ENCODE measurements around the gene PAQR3.
A peak's percentile ranks its signal among the peaks of the same experiment; 100 is the strongest.

Gene PAQR3

DNA sequence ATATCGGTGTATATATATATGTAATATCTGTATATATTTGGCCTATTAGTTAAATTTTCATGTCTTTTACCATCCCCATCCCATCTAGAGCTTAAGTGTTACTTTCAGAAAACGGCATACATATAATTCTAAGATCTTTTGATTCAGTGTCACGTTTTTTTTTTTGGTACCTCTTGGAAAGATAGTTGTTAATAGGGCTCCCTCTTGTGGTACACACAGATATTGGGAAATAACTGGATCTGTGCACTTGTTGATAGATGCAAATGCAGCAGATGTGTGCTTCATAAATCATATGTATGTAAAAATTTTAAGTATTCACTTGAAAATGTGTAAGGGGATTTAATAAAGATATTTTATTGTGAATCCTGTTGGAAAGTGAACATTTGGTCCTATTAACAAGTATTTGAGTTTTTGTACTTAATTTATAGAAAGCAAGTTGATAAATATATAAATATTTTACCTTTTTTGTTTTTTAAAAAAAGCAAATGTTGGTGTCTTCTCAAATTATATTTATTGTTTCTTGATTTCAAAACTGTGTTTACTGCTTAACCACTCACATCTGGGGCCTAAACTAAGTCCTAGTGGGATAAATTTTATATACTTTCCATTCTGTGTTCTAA lies 74.7 kb downstream of the PAQR3 start:
- H3K79me1 ChIP-seq (ENCODE audit: low read depth, low read length), result no peaks in the 10 kb centered on the region
- no peak overlapping the region for H4K91ac ChIP-seq (ENCODE audit: low read depth, low read length, poor library complexity)
- H3K4me1 ChIP-seq (ENCODE audit: control insufficient read depth in 2 of 2, insufficient read depth in 1 of 2, low read depth in 1 of 2, low read length in 2 of 2), result no peaks in the 10 kb centered on the region
- no peak overlapping the region for H2BK15ac ChIP-seq (ENCODE audit: low read length)
- H2AFZ ChIP-seq (ENCODE audit: low read length), result no peak overlapping the region
- H3K4me2 ChIP-seq (ENCODE audit: insufficient read depth, low read length, poor library complexity, severe bottlenecking), result no peak overlapping the region
- no peak overlapping the region for H2BK5ac ChIP-seq (ENCODE audit: low read length)
- no peak overlapping the region for H3K18ac ChIP-seq (ENCODE audit: low read length)
- peak; percentile 52 for DNase-seq (ENCODE audit: low spot score)
- H4K8ac ChIP-seq (ENCODE audit: low read depth, low read length), result no peak overlapping the region
- peaks cover 2 to 61% of the 10 kb centered on the region in 2 donors for H3K36me3 ChIP-seq (replicated peaks in 1 of 2; ENCODE audit: control insufficient read depth in 2 of 2, insufficient read depth in 2 of 2, low read length in 2 of 2)
- no peak overlapping the region for H3K27ac ChIP-seq (replicated peaks; ENCODE audit: low read length)
- H3K9me3 ChIP-seq (replicated peaks in 1 of 2; ENCODE audit: control insufficient read depth in 2 of 2, insufficient read depth in 1 of 2, low read depth in 1 of 2, low read length in 2 of 2), result no peaks in the 10 kb centered on the region
- no peak overlapping the region for H3K4ac ChIP-seq (ENCODE audit: low read length)
- no peak overlapping the region for H3K9ac ChIP-seq (ENCODE audit: low read depth, low read length, poor library complexity)
- no peak overlapping the region for H2AK5ac ChIP-seq (ENCODE audit: low read depth, low read length)
- H3K14ac ChIP-seq (ENCODE audit: low read length), result no peak overlapping the region
- no peaks in the 10 kb centered on the region for H3K27me3 ChIP-seq (ENCODE audit: control insufficient read depth in 3 of 3, insufficient read depth in 3 of 3, low read depth in 1 of 3, low read length in 3 of 3)
- no peak overlapping the region for H2BK12ac ChIP-seq (ENCODE audit: low read length)
- WGBS, 2 donors (ENCODE audit: extremely low coverage in 2 of 2, insufficient read length in 2 of 2, insufficient replicate concordance in 1 of 2), result no CpG with 5 or more reads among the region's 3 CpGs
- H3K4me3 ChIP-seq (ENCODE audit: low read length in 2 of 2), result no peak overlapping the region
- no peak overlapping the region for H2BK120ac ChIP-seq (ENCODE audit: low read depth, low read length)
- H3K23ac ChIP-seq (ENCODE audit: low read depth, low read length, poor library complexity), result no peak overlapping the region

DNA sequence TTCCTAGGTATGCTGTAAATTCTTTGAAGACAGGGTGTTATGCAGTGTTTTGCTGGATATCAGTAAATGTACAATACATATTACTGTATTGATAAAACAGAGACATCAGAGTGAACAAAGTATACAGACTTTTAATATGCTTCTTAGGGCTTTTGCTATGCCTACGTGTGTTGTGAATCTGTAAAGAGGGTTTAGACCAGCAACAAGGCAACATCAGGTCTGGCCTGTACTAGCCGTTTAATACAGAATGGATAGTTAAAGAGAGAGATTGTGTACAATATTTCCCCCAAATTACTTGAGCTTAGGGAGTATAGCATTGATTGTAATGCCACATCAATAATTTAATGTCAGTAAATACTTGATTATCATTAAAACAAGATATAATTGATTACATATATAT lies 75.2 kb downstream of the PAQR3 start:
- WGBS, 2 donors (ENCODE audit: extremely low coverage in 2 of 2, insufficient read length in 2 of 2, insufficient replicate concordance in 1 of 2), result no CpG with 5 or more reads among the region's 2 CpGs

DNA sequence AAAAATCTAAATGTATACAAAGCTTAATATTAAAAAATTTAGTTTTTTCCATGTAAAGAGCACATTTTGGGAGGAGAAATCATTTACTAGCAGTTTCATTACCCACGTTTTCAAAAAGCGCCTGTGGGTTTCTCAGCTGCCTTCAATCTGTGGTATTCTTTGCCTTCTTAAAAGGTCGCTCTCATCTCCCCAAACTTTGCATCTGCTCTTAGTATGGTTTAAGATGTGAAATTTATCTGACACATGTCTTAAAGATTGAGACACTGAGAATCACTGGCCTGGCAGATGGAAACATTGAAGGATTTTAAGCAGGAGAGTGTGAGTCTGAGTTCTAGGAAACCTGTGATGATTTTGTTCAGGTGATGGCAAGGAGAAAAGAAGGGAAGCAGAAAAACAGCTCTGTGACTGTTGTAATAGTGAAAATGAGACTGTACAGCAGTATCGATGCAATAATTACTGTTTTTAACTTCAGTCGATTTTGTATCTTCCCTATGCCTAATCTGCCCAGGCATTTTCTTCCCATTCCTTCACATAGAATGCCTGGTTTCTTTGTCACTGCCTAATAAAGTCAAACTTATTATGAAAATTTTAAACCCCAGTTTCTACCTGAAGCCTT lies 75.9 kb downstream of the PAQR3 start:
- no peak overlapping the region for H2BK5ac ChIP-seq (ENCODE audit: low read length)
- no peak overlapping the region for H2BK12ac ChIP-seq (ENCODE audit: low read length)
- no peak overlapping the region for H3K4me2 ChIP-seq (ENCODE audit: insufficient read depth, low read length, poor library complexity, severe bottlenecking)
- H2BK120ac ChIP-seq (ENCODE audit: low read depth, low read length), result no peak overlapping the region
- no peaks in the 10 kb centered on the region for H3K4me1 ChIP-seq (ENCODE audit: control insufficient read depth in 2 of 2, insufficient read depth in 1 of 2, low read depth in 1 of 2, low read length in 2 of 2)
- no peak overlapping the region for H3K23ac ChIP-seq (ENCODE audit: low read depth, low read length, poor library complexity)
- H3K4ac ChIP-seq (ENCODE audit: low read length), result no peak overlapping the region
- no peak overlapping the region for H2AFZ ChIP-seq (ENCODE audit: low read length)
- no peak overlapping the region for H3K14ac ChIP-seq (ENCODE audit: low read length)
- no peaks in the 10 kb centered on the region for H3K27me3 ChIP-seq (ENCODE audit: control insufficient read depth in 3 of 3, insufficient read depth in 3 of 3, low read depth in 1 of 3, low read length in 3 of 3)
- H3K9ac ChIP-seq (ENCODE audit: low read depth, low read length, poor library complexity), result no peak overlapping the region
- no peaks in the 10 kb centered on the region for H3K9me3 ChIP-seq (replicated peaks in 1 of 2; ENCODE audit: control insufficient read depth in 2 of 2, insufficient read depth in 1 of 2, low read depth in 1 of 2, low read length in 2 of 2)
- DNase-seq (ENCODE audit: low spot score), result no peak
- no peak overlapping the region for H4K8ac ChIP-seq (ENCODE audit: low read depth, low read length)
- H3K79me1 ChIP-seq (ENCODE audit: low read depth, low read length), result no peaks in the 10 kb centered on the region
- no peak overlapping the region for H3K27ac ChIP-seq (replicated peaks; ENCODE audit: low read length)
- no CpG with 5 or more reads among the region's 5 CpGs for WGBS, 2 donors (ENCODE audit: extremely low coverage in 2 of 2, insufficient read length in 2 of 2, insufficient replicate concordance in 1 of 2)
- no peak overlapping the region for H2BK15ac ChIP-seq (ENCODE audit: low read length)
- H2AK5ac ChIP-seq (ENCODE audit: low read depth, low read length), result no peak overlapping the region
- H3K4me3 ChIP-seq (ENCODE audit: low read length in 2 of 2), result no peak overlapping the region
- H3K36me3 ChIP-seq (replicated peaks in 1 of 2; ENCODE audit: control insufficient read depth in 2 of 2, insufficient read depth in 2 of 2, low read length in 2 of 2), result peaks cover 2 to 59% of the 10 kb centered on the region in 2 donors
- no peak overlapping the region for H3K18ac ChIP-seq (ENCODE audit: low read length)
- no peak overlapping the region for H4K91ac ChIP-seq (ENCODE audit: low read depth, low read length, poor library complexity)

More for the DNA sequence above, 75.2 kb downstream of the PAQR3 start:
- Histone ChIP-seq H3K79me1 (ENCODE audit: low read depth, low read length) (no peaks in the 10 kb centered on the region), H3K14ac (ENCODE audit: low read length) (no peak overlapping the region), H3K36me3 (replicated peaks in 1 of 2; ENCODE audit: control insufficient read depth in 2 of 2, insufficient read depth in 2 of 2, low read length in 2 of 2) (peaks cover 2 to 63% of the 10 kb centered on the region in 2 donors), H3K9ac (ENCODE audit: low read depth, low read length, poor library complexity) (no peak overlapping the region), H3K27me3 (ENCODE audit: control insufficient read depth in 3 of 3, insufficient read depth in 3 of 3, low read depth in 1 of 3, low read length in 3 of 3) (no peaks in the 10 kb centered on the region), H2BK5ac (ENCODE audit: low read length) (no peak overlapping the region), H2AK5ac (ENCODE audit: low read depth, low read length) (no peak overlapping the region), H3K27ac (replicated peaks; ENCODE audit: low read length) (no peak overlapping the region), H2BK120ac (ENCODE audit: low read depth, low read length) (no peak overlapping the region), H3K4me2 (ENCODE audit: insufficient read depth, low read length, poor library complexity, severe bottlenecking) (no peak overlapping the region), H4K8ac (ENCODE audit: low read depth, low read length) (no peak overlapping the region), H3K23ac (ENCODE audit: low read depth, low read length, poor library complexity) (no peak overlapping the region), H3K4me1 (ENCODE audit: control insufficient read depth in 2 of 2, insufficient read depth in 1 of 2, low read depth in 1 of 2, low read length in 2 of 2) (no peaks in the 10 kb centered on the region), H2BK12ac (ENCODE audit: low read length) (no peak overlapping the region), H3K9me3 (replicated peaks in 1 of 2; ENCODE audit: control insufficient read depth in 2 of 2, insufficient read depth in 1 of 2, low read depth in 1 of 2, low read length in 2 of 2) (no peaks in the 10 kb centered on the region), H3K4me3 (ENCODE audit: low read length in 2 of 2) (no peak overlapping the region), H3K18ac (ENCODE audit: low read length) (no peak overlapping the region), H2BK15ac (ENCODE audit: low read length) (no peak overlapping the region), H2AFZ (ENCODE audit: low read length) (no peak overlapping the region), H3K4ac (ENCODE audit: low read length) (no peak overlapping the region), H4K91ac (ENCODE audit: low read depth, low read length, poor library complexity) (no peak overlapping the region)
- DNase-seq (ENCODE audit: low spot score), result no peak

DNA sequence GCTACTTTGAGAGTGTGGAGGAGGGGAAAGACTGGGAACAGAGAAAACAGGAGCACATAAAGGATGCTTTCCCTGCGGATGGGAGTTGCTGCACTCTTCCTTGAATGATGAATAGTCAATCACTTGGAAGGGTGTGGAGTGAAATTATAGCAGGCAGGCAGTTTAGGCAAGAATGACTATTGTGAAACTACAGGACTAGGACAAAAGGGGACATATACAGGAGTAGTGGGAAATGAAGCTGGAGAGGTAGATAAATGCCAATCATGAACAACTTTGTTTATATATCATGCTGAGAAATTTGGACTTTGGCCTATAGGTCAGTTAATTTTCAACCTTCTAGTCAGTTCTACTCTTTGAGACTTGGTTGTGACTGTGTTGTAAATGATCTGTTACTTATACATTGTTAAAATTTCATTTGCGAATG lies 76.9 kb downstream of the PAQR3 start:
- WGBS, 2 donors (ENCODE audit: extremely low coverage in 2 of 2, insufficient read length in 2 of 2, insufficient replicate concordance in 1 of 2), result no CpG with 5 or more reads among the region's 2 CpGs
- H2BK5ac ChIP-seq (ENCODE audit: low read length), result no peak overlapping the region
- no peak overlapping the region for H3K4me2 ChIP-seq (ENCODE audit: insufficient read depth, low read length, poor library complexity, severe bottlenecking)
- H3K27me3 ChIP-seq (ENCODE audit: control insufficient read depth in 3 of 3, insufficient read depth in 3 of 3, low read depth in 1 of 3, low read length in 3 of 3), result no peaks in the 10 kb centered on the region
- H3K4ac ChIP-seq (ENCODE audit: low read length), result no peak overlapping the region
- no peak overlapping the region for H2BK15ac ChIP-seq (ENCODE audit: low read length)
- H3K79me1 ChIP-seq (ENCODE audit: low read depth, low read length), result no peaks in the 10 kb centered on the region
- no peak overlapping the region for H2BK120ac ChIP-seq (ENCODE audit: low read depth, low read length)
- no peak overlapping the region for H3K18ac ChIP-seq (ENCODE audit: low read length)
- DNase-seq (ENCODE audit: low spot score), result no peak
- H2AFZ ChIP-seq (ENCODE audit: low read length), result no peak overlapping the region
- H3K14ac ChIP-seq (ENCODE audit: low read length), result no peak overlapping the region
- H3K9me3 ChIP-seq (replicated peaks in 1 of 2; ENCODE audit: control insufficient read depth in 2 of 2, insufficient read depth in 1 of 2, low read depth in 1 of 2, low read length in 2 of 2), result no peaks in the 10 kb centered on the region
- H2AK5ac ChIP-seq (ENCODE audit: low read depth, low read length), result no peak overlapping the region
- H3K4me3 ChIP-seq (ENCODE audit: low read length in 2 of 2), result no peak overlapping the region
- no peak overlapping the region for H2BK12ac ChIP-seq (ENCODE audit: low read length)
- peaks cover 2 to 54% of the 10 kb centered on the region in 2 donors for H3K36me3 ChIP-seq (replicated peaks in 1 of 2; ENCODE audit: control insufficient read depth in 2 of 2, insufficient read depth in 2 of 2, low read length in 2 of 2)
- no peak overlapping the region for H3K9ac ChIP-seq (ENCODE audit: low read depth, low read length, poor library complexity)
- H3K27ac ChIP-seq (replicated peaks; ENCODE audit: low read length), result no peak overlapping the region
- H3K4me1 ChIP-seq (ENCODE audit: control insufficient read depth in 2 of 2, insufficient read depth in 1 of 2, low read depth in 1 of 2, low read length in 2 of 2), result no peaks in the 10 kb centered on the region
- no peak overlapping the region for H3K23ac ChIP-seq (ENCODE audit: low read depth, low read length, poor library complexity)
- no peak overlapping the region for H4K91ac ChIP-seq (ENCODE audit: low read depth, low read length, poor library complexity)
- no peak overlapping the region for H4K8ac ChIP-seq (ENCODE audit: low read depth, low read length)
